Lower leg skin (tissue), 4 donors: ENCODE measurements around the gene HCAR3. TPM values are rescaled to one million over a fixed set of nuclear protein-coding genes. Genes with fewer than 3 reads are reported as not detected.

Experiments used
- DNase-seq, 2 donors: peaks; one replicate each; pipeline ENCODE4 v3.0.0-alpha.2; 2019; ENCODE audit warnings: low spot score in 2 of 2
- H3K4me3 ChIP-seq: fragments of 200-600 bp; sonication (generic); 2 replicates; pipeline ENCODE4 v1.5.1; 2017; ENCODE audit warnings: mild to moderate bottlenecking, low read depth; ENCODE audit not compliant: poor library complexity, severe bottlenecking
- POLR2A ChIP-seq, 2 donors: fragments of 450-650 bp; IDR thresholded peaks; one replicate each; pipeline ENCODE4 v1.6.1; 2016 to 2017; ENCODE audit warnings: antibody characterized with exemption in 2 of 2, mild to moderate bottlenecking in 1 of 2, moderate library complexity in 1 of 2
- WGBS, 2 donors: methylation state at CpG; one replicate each; pipeline ENCODE4 v1.1.5; 2018; 5-methylcytosine and 5-hydroxymethylcytosine counted together
- intact Hi-C: fragments of 100-400 bp; cut with DNase I; formaldehyde crosslinking; loops from one replicate; pipeline ENCODE4 v1.15.0; 2023; ENCODE audit warnings: low total_unique reads
- total RNA-seq, 4 donors: library from RNA; depleted of rRNA; stranded (reverse); fragments of >200 nt; gene quantifications; one replicate each; pipeline ENCODE4 v1.1.0, GENCODE V29; 2016
- TF ChIP-seq, protein P1 (sequence below), 3 donors: fragments of 450-650 bp; IDR thresholded peaks; one replicate each; pipeline ENCODE4 v1.5.1; 2016; ENCODE audit warnings: antibody characterized with exemption in 3 of 3, mild to moderate bottlenecking in 3 of 3, moderate library complexity in 2 of 3

HCAR3 gene
- total RNA-seq, 4 donors from 2014 or later: 3.5 to 15.6 (median 10.2) TPM

DNA sequence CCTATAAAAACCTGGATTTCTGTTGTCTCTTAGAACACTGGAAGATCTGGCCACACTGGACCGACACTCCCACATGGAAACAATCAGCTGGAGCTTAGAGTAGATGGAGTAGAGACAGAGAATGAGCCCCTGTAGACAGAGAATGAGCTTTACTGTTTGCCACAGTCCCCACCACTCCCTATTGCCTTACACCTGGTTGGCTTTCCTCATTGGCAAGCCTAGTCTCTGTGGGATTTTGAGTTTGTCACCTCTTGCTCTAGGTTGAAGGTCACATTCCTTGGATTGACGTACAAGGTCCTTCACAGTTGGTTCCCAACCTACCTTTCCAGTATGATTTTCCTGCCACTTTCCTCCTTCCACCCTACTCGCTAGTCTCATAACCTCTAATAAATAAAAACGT is 16.0 kb upstream of the HCAR3 start:
- DNase-seq: peak in 1 of 2 donors; percentile 3
- H3K4me3 ChIP-seq: no peak overlapping the region
- TF ChIP-seq, protein P1, sequence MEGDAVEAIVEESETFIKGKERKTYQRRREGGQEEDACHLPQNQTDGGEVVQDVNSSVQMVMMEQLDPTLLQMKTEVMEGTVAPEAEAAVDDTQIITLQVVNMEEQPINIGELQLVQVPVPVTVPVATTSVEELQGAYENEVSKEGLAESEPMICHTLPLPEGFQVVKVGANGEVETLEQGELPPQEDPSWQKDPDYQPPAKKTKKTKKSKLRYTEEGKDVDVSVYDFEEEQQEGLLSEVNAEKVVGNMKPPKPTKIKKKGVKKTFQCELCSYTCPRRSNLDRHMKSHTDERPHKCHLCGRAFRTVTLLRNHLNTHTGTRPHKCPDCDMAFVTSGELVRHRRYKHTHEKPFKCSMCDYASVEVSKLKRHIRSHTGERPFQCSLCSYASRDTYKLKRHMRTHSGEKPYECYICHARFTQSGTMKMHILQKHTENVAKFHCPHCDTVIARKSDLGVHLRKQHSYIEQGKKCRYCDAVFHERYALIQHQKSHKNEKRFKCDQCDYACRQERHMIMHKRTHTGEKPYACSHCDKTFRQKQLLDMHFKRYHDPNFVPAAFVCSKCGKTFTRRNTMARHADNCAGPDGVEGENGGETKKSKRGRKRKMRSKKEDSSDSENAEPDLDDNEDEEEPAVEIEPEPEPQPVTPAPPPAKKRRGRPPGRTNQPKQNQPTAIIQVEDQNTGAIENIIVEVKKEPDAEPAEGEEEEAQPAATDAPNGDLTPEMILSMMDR (IDR thresholded peaks at IDR 0.05): no peak
- no peak for TF ChIP-seq POLR2A (IDR thresholded peaks at IDR 0.05)
- WGBS, 2 donors: 88 to 91% methylated on average over 4 of the region's 4 CpGs
- intact Hi-C loops: no loop called here

DNA sequence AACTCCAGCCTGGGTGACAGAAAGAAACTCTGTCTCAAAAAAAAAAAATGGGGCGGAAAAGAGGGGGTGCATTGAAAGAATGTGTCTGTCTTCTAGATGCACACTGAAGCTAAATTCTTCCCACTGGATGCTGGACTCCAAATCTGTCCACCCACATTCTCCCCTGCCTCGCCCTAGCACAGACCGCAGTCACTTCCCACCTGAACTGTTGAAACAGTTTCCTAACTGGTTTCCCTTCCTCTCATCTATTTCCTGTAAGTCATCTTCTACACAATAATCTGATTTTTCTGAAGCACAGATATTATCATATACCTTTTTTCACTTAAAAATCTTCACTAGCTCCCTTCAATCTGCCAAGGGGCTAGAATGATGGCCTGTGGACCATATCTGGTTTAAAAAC is 15.6 kb upstream of the HCAR3 start:
- DNase-seq: no peak
- H3K4me3 ChIP-seq: no peak overlapping the region
- TF ChIP-seq, protein P1 (IDR thresholded peaks at IDR 0.05): no peak
- no peak for TF ChIP-seq POLR2A (IDR thresholded peaks at IDR 0.05)
- 73 to 80% methylated on average over 3 of the region's 3 CpGs for WGBS, 2 donors
- intact Hi-C loops: no loop called here

DNA sequence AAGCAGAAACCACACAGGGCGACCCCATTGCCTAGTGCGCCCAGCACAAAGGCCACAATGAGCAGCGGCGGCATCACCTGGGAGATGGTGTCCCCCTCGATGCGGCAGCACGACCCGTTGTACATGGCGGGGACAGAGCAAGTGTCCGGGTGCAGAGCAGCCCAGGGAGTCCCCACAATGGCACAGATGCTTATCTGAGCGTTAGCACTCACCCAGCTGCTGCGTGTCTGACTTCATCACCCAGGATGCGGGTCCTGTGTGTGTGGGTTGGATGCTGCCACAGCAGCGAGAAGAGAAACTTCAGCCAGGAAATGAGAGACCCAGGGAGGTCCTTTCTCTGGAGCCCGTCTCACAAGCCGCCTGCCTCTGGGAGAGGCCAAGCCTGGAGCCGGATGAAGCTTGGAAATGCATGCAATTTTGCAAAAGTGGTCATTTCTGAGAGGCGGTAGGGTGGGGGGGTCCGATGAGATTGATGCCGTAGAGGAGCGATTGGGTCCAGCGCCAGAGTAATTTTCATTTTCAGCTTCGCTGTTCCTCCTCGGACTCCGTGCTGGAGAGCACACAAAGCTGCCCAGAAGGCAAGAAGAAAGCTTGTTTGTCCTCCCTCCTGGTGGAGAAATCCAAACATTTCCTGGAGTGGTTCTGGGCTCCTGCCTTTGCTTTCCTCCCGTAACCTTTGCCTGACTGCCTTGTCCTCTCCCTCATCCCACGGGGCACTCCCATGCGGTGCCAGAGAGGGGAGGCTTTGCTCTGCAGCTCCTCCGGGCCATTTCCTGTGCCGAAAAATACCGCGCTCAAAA is 13.8 kb upstream of the HCAR3 start, which contains the start of gene HCAR1:
TSS of gene HCAR1 (minus strand) at position 630 of the 800 bp plus-strand sequence. CDS start at position 125, 505 bp downstream.
- DNase-seq: no peak
- intact Hi-C loops: no loop called here
- WGBS, 2 donors: 71 to 75% methylated on average over 32 of the region's 32 CpGs
- TF ChIP-seq POLR2A (IDR thresholded peaks at IDR 0.05): no peak
- TF ChIP-seq, protein P1 (IDR thresholded peaks at IDR 0.05): no peak
- H3K4me3 ChIP-seq: no peak within 1 kb of the TSS

DNA sequence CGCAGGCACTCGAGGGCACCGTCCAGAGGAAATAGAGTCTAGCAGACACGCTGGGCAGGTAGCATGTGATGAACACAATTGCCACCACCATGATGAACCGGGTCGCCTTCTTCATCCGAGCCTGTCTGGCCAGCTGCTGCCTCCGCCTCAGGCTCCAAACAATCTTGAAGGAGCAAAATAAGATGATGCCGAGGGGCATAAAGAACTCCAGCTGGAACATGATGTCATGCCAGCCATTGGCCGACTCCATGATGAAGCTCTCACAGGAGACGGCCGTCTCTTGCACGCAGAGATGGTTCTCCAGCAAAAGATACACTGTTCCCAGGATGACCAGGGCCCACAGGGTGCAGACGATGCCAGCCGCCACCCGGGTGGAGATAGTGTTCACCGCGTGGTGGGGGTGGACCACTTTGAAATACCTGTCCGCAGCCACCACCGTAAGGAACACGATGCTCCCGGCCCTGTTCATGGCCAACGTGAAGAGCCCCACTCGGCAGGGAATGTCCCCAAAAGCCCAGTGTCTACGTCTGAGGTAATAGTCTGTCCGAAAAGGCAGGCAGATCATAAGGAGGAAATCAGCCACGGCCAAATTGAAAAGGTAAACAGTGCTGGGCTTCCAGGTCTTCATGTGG is 13.1 kb upstream of the HCAR3 start:
- DNase-seq: no peak
- TF ChIP-seq POLR2A (IDR thresholded peaks at IDR 0.05): no peak
- TF ChIP-seq, protein P1 (IDR thresholded peaks at IDR 0.05): no peak
- intact Hi-C loops: no loop called here
- H3K4me3 ChIP-seq: no peak overlapping the region
- WGBS, 2 donors: 86 to 92% methylated on average over 26 to 27 of the region's 27 CpGs

DNA sequence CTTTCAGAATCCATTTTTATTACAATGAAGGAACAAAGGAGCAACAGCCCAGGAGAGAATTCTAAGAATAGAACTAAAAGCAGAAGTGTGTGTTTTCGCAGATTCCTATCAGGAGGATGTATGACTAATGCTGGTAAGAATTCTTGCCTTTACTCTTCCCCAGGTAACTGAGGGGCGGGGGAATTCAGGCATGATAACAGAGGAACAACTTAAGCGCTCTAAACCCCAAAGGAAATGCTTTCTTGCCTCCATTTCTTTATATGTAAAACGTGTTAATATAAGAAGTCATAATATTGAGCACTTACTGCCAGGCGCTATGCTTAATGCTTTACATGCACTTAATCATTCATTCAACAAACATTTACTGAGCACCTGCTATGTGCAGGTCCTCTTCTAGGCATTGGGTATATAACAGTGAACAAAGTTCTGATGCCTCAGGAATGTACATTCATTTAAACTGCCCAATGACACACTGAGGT is 9.5 kb upstream of the HCAR3 start:
- no peak overlapping the region for H3K4me3 ChIP-seq
- no peak for DNase-seq
- 38 to 42% methylated on average over 5 of the region's 5 CpGs for WGBS, 2 donors

More for the DNA sequence above, 9.5 kb upstream of the HCAR3 start:
- intact Hi-C loops: no loop called here
- TF ChIP-seq POLR2A (IDR thresholded peaks at IDR 0.05): no peak
- TF ChIP-seq, protein P1 (IDR thresholded peaks at IDR 0.05): no peak
